K562 (cell line): Measurements from ENCODE around the gene VWA8.

Experiments used
- KAT8 ChIP-seq: fragments of 450-650 bp; IDR thresholded peaks from 2 replicates; pipeline ENCODE4 v1.6.1; 2016; ENCODE audit warnings: low read depth, mild to moderate bottlenecking
- MAFK ChIP-seq: IDR thresholded peaks from 2 replicates; pipeline ENCODE4 v1.6.1; 2011; ENCODE audit warnings: low read length, improper control_type of control experiment
- RBBP5 ChIP-seq: fragments of 200-600 bp; sonication (generic); IDR thresholded peaks from 2 replicates; pipeline ENCODE4 v1.6.1; 2012; ENCODE audit warnings: borderline replicate concordance, mild to moderate bottlenecking, low read length, control low read depth, inconsistent platforms; ENCODE audit not compliant: insufficient read depth, poor library complexity, severe bottlenecking
- ZFX ChIP-seq: sonication (generic); formaldehyde crosslinking; IDR thresholded peaks from 2 replicates; pipeline ENCODE4 v1.8.0; 2022; ENCODE audit warnings: mild to moderate bottlenecking, missing genetic modification reagents, moderate library complexity
- ZNF134 ChIP-seq: fragments of 250-450 bp; sonication (Bioruptor Pico); conservative IDR thresholded peaks from 2 replicates; pipeline ENCODE4 v1.4.0; 2020
- ZNF143 ChIP-seq: sonication (generic); formaldehyde crosslinking; IDR thresholded peaks from 2 replicates; pipeline ENCODE4 v1.9.0; 2022; ENCODE audit warnings: mild to moderate bottlenecking, missing genetic modification reagents

DNA sequence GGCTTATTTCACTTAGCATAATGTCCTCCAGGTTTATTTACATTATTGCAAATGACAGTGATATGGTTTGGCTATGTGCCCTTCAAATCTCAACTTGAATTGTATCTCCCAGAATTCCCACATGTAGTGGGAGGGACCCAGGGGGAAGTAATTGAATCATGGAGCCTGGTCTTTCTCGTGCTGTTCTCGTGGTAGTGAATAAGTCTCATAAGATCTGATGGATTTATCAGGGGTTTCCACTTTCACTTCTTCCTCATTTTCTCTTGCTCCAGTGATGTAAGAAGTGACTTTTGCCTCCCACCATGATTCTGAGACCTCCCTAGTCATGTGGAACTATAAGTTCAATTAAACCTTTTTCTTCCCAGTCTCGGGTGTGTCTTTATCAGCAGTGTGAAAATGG is 109.6 kb downstream of the VWA8 start:
- TF ChIP-seq KAT8 (no peak), ZNF134 (CRISPR knock-in tag) (no peak), ZNF143 (CRISPR knock-in tag) (no peak), MAFK (no peak), ZFX (CRISPR knock-in tag) (no peak), RBBP5 (no peak)
